Neural cell (in vitro differentiated cells): ENCODE results near the gene SHOC1. TPM values are rescaled to one million over a fixed set of nuclear protein-coding genes. Genes with fewer than 3 reads are reported as not detected.

Experiments used
- H2AFZ ChIP-seq: fragments of 200-600, 300-800 bp; sonication (generic), shearing (Covaris generic); 2 replicates; pipeline ENCODE4 v1.6.0; 2014; ENCODE audit warnings: low read depth, mild to moderate bottlenecking, antibody characterized with exemption, low read length, moderate library complexity
- H3F3A ChIP-seq: fragments of 200-600 bp; shearing (Covaris generic); 2 replicates; pipeline ENCODE4 v1.6.1; 2016; ENCODE audit warnings: mild to moderate bottlenecking, moderate library complexity, mixed read lengths, antibody characterized with exemption, low read length; ENCODE audit not compliant: insufficient read depth, poor library complexity, severe bottlenecking
- H3K27ac ChIP-seq: fragments of 200-600, 300-800 bp; sonication (generic), shearing (Covaris generic); 2 replicates; pipeline ENCODE4 v1.5.1; 2014; ENCODE audit warnings: mild to moderate bottlenecking, low read length, moderate library complexity
- H3K27me3 ChIP-seq: fragments of 300-800, 200-600 bp; sonication (generic), shearing (Covaris generic); 2 replicates; pipeline ENCODE4 v1.6.0; 2014; ENCODE audit warnings: mild to moderate bottlenecking, low read depth, low read length, moderate library complexity; ENCODE audit not compliant: insufficient read depth
- H3K36me3 ChIP-seq: fragments of 300-800, 200-600 bp; sonication (generic), shearing (Covaris generic); 2 replicates; pipeline ENCODE4 v1.5.1; 2014; ENCODE audit warnings: mild to moderate bottlenecking, antibody characterized with exemption, low read length, moderate library complexity; ENCODE audit not compliant: insufficient read depth
- H3K4me2 ChIP-seq: fragments of 300-800, 200-600 bp; sonication (generic), shearing (Covaris generic); 2 replicates; pipeline ENCODE4 v1.6.0; 2014; ENCODE audit warnings: mild to moderate bottlenecking, low read length
- H3K4me3 ChIP-seq: fragments of 300-800, 200-600 bp; sonication (generic), shearing (Covaris generic); 2 replicates; pipeline ENCODE4 v1.5.1; 2014; ENCODE audit warnings: mild to moderate bottlenecking, low read length, moderate library complexity
- H3K79me2 ChIP-seq: fragments of 200-600 bp; shearing (Covaris generic); replicated peaks from 2 replicates; pipeline ENCODE4 v1.6.0; 2014; ENCODE audit warnings: mild to moderate bottlenecking, low read length, moderate library complexity; ENCODE audit not compliant: insufficient read depth
- H3K9ac ChIP-seq: fragments of 300-800, 200-600 bp; sonication (generic), shearing (Covaris generic); 2 replicates; pipeline ENCODE4 v1.6.1; 2016; ENCODE audit warnings: mild to moderate bottlenecking, low read length, mixed read lengths
- H3K9me2 ChIP-seq: fragments of 200-600 bp; shearing (Covaris generic); 2 replicates; pipeline ENCODE4 v1.6.1; 2016; ENCODE audit warnings: mild to moderate bottlenecking, low read length, mixed read lengths; ENCODE audit not compliant: insufficient read depth
- H3K9me3 ChIP-seq: fragments of 200-600, 300-800 bp; sonication (generic), shearing (Covaris generic); 2 replicates; pipeline ENCODE4 v1.6.1; 2016; ENCODE audit warnings: mild to moderate bottlenecking, mixed run types, low read length, moderate library complexity, mixed read lengths
- H4K20me1 ChIP-seq: fragments of 200-600 bp; shearing (Covaris generic); 2 replicates; pipeline ENCODE4 v1.6.1; 2016; ENCODE audit warnings: mild to moderate bottlenecking, mixed run types; ENCODE audit not compliant: insufficient read depth
- EP300 ChIP-seq: fragments of 450-650 bp; conservative IDR thresholded peaks from 2 replicates; pipeline ENCODE4 v1.6.1; 2014; ENCODE audit warnings: antibody characterized with exemption, mild to moderate bottlenecking, moderate library complexity; ENCODE audit not compliant: poor library complexity, severe bottlenecking
- EZH2 ChIP-seq: fragments of 200-600, 300-800 bp; shearing (Covaris generic), sonication (generic); IDR thresholded peaks from 2 replicates; pipeline ENCODE4 v1.6.1; 2014; ENCODE audit warnings: antibody characterized with exemption, low read length, borderline replicate concordance, mild to moderate bottlenecking; ENCODE audit not compliant: insufficient read depth, poor library complexity, severe bottlenecking
- MXI1 ChIP-seq: fragments of 450-650 bp; conservative IDR thresholded peaks from 2 replicates; pipeline ENCODE4 v1.6.1; 2014; ENCODE audit warnings: antibody characterized with exemption, mild to moderate bottlenecking; ENCODE audit not compliant: poor library complexity, severe bottlenecking
- POLR2AphosphoS5 ChIP-seq: IDR thresholded peaks from 2 replicates; pipeline ENCODE4 v1.6.1; 2012
- RAD21 ChIP-seq: fragments of 450-650 bp; conservative IDR thresholded peaks from 2 replicates; pipeline ENCODE4 v1.6.1; 2014; ENCODE audit warnings: antibody characterized with exemption, mild to moderate bottlenecking, moderate library complexity
- SMC3 ChIP-seq: fragments of 450-650 bp; conservative IDR thresholded peaks from 2 replicates; pipeline ENCODE4 v1.6.1; 2014; ENCODE audit warnings: antibody characterized with exemption, mild to moderate bottlenecking, moderate library complexity; ENCODE audit not compliant: poor library complexity
- TAF1 ChIP-seq: IDR thresholded peaks from 2 replicates; pipeline ENCODE4 v1.6.1; 2012; ENCODE audit warnings: low read depth
- polyA plus RNA-seq: library from polyadenylated mRNA; depleted of rRNA; stranded (reverse); fragments of >200 nt; gene quantifications from 2 replicates; pipeline ENCODE4 v1.2.3, GENCODE V29; 2014
- TF ChIP-seq, protein P1 (sequence below): fragments of 450-650 bp; IDR thresholded peaks from 2 replicates; pipeline ENCODE4 v1.5.1; 2014; ENCODE audit warnings: antibody characterized with exemption, mild to moderate bottlenecking, moderate library complexity; ENCODE audit not compliant: poor library complexity, severe bottlenecking
- TF ChIP-seq, protein P2 (sequence below): IDR thresholded peaks from 2 replicates; pipeline ENCODE4 v1.6.1; 2012; ENCODE audit warnings: borderline replicate concordance

The SHOC1 gene
- polyA plus RNA-seq, 1 donor from 2014 or later: not detected

DNA sequence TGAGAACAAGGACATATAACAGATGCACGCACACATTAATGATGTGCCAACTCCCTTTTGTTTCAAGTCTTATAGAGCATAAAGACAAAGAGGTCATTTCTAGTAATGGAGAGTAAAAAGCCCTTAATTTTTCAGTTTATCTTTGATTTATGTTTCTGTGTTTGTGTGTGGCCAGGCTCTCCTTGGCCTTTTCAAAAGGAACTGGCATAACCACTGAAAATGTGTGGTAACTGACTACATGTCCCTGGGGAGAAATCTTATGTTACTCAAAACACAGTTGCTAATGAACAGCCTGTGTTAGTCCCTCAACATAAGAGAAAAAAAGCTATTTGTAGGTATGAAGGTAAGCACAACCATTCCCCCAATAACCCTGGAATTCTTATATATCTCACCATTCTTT, 47.6 kb upstream of the SHOC1 start:
- no peak overlapping the region for H3K4me2 ChIP-seq
- no peaks in the 10 kb centered on the region for H3K9me2 ChIP-seq
- TF ChIP-seq, protein P1, sequence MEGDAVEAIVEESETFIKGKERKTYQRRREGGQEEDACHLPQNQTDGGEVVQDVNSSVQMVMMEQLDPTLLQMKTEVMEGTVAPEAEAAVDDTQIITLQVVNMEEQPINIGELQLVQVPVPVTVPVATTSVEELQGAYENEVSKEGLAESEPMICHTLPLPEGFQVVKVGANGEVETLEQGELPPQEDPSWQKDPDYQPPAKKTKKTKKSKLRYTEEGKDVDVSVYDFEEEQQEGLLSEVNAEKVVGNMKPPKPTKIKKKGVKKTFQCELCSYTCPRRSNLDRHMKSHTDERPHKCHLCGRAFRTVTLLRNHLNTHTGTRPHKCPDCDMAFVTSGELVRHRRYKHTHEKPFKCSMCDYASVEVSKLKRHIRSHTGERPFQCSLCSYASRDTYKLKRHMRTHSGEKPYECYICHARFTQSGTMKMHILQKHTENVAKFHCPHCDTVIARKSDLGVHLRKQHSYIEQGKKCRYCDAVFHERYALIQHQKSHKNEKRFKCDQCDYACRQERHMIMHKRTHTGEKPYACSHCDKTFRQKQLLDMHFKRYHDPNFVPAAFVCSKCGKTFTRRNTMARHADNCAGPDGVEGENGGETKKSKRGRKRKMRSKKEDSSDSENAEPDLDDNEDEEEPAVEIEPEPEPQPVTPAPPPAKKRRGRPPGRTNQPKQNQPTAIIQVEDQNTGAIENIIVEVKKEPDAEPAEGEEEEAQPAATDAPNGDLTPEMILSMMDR: no peak
- no peak overlapping the region for H3K4me3 ChIP-seq
- H3K9ac ChIP-seq: no peak overlapping the region
- no peaks in the 10 kb centered on the region for H3K79me2 ChIP-seq
- no peaks in the 10 kb centered on the region for H4K20me1 ChIP-seq
- no peaks in the 10 kb centered on the region for H3K36me3 ChIP-seq
- H3K9me3 ChIP-seq: no peaks in the 10 kb centered on the region
- no peak overlapping the region for H3K27ac ChIP-seq
- no peaks in the 10 kb centered on the region for H3K27me3 ChIP-seq
- no peaks in the 10 kb centered on the region for H3F3A ChIP-seq
- no peak overlapping the region for H2AFZ ChIP-seq

DNA sequence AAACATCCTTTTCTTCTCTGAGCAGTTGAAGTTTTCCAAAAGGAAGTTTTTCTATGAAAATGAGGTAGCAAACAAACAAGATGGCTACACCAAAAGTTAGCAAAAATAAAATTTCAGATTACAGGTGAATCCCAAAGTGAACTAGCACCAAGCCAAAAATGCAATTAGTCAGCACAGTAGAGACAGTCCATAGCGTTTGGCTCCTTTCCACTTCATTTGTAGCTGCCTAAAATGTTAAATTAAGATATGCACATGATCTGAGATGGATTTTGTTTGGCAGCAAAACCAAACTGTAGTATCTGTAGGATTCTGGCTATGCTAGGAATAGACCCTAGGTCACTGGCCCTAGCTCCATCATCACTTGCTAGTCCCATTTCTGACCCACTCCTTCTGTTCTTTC, 45.7 kb upstream of the SHOC1 start:
- no peak for TF ChIP-seq TAF1
- no peak for TF ChIP-seq SMC3
- Histone ChIP-seq H3K4me3 (no peak overlapping the region), H3K4me2 (no peak overlapping the region), H3K27ac (no peak overlapping the region), H3K9me2 (no peaks in the 10 kb centered on the region), H2AFZ (no peak overlapping the region), H3K9me3 (no peaks in the 10 kb centered on the region), H3K36me3 (no peaks in the 10 kb centered on the region), H3K27me3 (no peaks in the 10 kb centered on the region), H3F3A (no peaks in the 10 kb centered on the region), H3K9ac (no peak overlapping the region), H3K79me2 (no peaks in the 10 kb centered on the region), H4K20me1 (no peaks in the 10 kb centered on the region)

DNA sequence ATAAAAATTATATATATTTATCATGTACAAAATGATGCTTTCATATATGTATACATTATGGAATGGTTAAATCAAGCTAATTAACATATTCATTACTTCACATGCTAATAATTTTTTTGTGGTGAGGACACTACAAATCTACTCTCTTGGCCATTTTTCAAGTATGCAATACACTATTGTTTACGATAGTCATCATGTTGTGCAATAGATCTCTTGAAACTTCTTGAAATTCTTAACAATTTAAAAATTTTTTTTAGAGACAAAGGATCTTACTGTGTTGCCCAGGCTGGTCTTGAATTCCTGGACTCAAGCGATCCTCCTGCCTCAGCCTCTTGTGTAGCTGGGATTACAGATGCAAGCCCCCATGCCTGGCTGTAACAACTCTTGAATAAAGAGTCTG, 45.2 kb upstream of the SHOC1 start:
- Histone ChIP-seq H4K20me1 (no peaks in the 10 kb centered on the region), H3K9ac (no peak overlapping the region), H3K4me3 (no peak overlapping the region), H3K9me3 (no peaks in the 10 kb centered on the region), H3K27ac (no peak overlapping the region), H3K27me3 (no peaks in the 10 kb centered on the region), H3K4me2 (no peak overlapping the region), H3F3A (no peaks in the 10 kb centered on the region), H3K9me2 (no peaks in the 10 kb centered on the region), H3K79me2 (no peaks in the 10 kb centered on the region), H2AFZ (no peak overlapping the region), H3K36me3 (no peaks in the 10 kb centered on the region)
- TF ChIP-seq EZH2 (no peak), RAD21 (no peak), POLR2AphosphoS5 (no peak), EP300 (no peak), SMC3 (no peak), MXI1 (no peak), TAF1 (no peak)

DNA sequence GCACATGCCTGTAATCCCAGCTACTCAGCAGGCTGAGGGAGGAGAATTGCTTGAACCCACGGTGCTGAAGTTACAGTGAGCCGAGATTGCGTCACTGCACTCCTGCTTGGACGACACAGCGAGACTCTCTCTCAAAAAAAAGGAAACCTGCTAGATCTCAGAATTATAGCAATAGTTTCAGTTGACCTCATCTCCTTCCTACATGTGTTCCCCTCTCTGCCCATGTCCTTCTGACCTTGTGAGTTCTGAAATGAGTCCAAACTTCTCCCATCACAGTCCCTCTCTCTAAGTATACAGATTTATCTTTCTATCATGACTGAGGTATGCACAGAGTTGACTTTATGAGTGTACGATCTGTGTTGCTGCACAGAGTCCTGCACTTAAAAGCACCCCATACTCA, 44.6 kb upstream of the SHOC1 start:
- H3K27ac ChIP-seq: no peak overlapping the region
- no peaks in the 10 kb centered on the region for H3K27me3 ChIP-seq
- no peaks in the 10 kb centered on the region for H3K9me2 ChIP-seq
- TF ChIP-seq, protein P1: no peak
- TF ChIP-seq, protein P2, sequence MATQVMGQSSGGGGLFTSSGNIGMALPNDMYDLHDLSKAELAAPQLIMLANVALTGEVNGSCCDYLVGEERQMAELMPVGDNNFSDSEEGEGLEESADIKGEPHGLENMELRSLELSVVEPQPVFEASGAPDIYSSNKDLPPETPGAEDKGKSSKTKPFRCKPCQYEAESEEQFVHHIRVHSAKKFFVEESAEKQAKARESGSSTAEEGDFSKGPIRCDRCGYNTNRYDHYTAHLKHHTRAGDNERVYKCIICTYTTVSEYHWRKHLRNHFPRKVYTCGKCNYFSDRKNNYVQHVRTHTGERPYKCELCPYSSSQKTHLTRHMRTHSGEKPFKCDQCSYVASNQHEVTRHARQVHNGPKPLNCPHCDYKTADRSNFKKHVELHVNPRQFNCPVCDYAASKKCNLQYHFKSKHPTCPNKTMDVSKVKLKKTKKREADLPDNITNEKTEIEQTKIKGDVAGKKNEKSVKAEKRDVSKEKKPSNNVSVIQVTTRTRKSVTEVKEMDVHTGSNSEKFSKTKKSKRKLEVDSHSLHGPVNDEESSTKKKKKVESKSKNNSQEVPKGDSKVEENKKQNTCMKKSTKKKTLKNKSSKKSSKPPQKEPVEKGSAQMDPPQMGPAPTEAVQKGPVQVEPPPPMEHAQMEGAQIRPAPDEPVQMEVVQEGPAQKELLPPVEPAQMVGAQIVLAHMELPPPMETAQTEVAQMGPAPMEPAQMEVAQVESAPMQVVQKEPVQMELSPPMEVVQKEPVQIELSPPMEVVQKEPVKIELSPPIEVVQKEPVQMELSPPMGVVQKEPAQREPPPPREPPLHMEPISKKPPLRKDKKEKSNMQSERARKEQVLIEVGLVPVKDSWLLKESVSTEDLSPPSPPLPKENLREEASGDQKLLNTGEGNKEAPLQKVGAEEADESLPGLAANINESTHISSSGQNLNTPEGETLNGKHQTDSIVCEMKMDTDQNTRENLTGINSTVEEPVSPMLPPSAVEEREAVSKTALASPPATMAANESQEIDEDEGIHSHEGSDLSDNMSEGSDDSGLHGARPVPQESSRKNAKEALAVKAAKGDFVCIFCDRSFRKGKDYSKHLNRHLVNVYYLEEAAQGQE: no peak
- TF ChIP-seq SMC3 (no peak), TAF1 (no peak), RAD21 (no peak), MXI1 (no peak), EZH2 (no peak), POLR2AphosphoS5 (no peak), EP300 (no peak)
- H3K9me3 ChIP-seq: no peaks in the 10 kb centered on the region
- no peak overlapping the region for H3K4me3 ChIP-seq
- H3K4me2 ChIP-seq: no peak overlapping the region
- H3K79me2 ChIP-seq: no peaks in the 10 kb centered on the region
- H3K9ac ChIP-seq: no peak overlapping the region
- H3K36me3 ChIP-seq: no peaks in the 10 kb centered on the region
- no peaks in the 10 kb centered on the region for H3F3A ChIP-seq
- H2AFZ ChIP-seq: no peak overlapping the region
- no peaks in the 10 kb centered on the region for H4K20me1 ChIP-seq
